GM21717 (cell line): ENCODE results near the gene AKR1C2.
"Not testable (repeated sequence)": the region's sequence is repeated elsewhere in the genome, so short reads cannot be mapped to it uniquely, and the experiment has no call there.

Experiments
- ATAC-seq: cut with Tn5 transposase; IDR thresholded peaks from one replicate; pipeline ENCODE4 v1.9.1; 2021; ENCODE audit warnings: mild to moderate bottlenecking, moderate library complexity; ENCODE audit not compliant: unreplicated experiment

The AKR1C2 gene

GRCh38 chr10:5025461-5025881 is 21.8 kb upstream of the AKR1C2 start:
- ATAC-seq: not testable (repeated sequence)

DNA sequence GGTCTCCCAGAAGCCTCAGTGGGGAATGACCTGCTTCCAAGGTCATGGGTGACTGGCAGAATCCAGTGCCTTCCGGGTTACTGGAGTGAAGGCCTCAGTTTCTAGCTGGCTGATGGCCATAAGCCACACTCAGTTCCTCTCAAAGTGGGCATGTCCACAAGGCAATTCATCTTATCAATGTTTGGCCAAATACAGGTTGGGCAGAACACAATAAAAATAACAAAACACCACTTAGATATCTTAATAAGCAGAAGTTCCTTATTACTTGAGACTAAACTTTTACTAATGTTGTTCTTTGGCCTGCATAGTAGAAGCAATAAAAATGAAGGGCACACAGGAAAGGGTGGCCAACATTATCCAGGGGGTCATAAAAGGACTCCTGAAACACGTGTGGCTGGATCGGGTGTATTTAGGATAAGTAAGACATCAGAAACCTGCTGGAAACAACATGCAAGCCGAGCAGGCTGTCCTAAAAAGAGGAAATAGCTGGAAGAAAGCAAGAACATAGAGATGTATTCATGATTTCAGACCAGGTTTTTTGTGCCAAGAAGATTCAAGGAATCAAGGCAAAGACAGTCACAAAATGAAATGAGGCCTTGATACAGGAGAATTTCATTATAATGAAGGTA is 19.6 kb upstream of the AKR1C2 start:
- ATAC-seq: no peak

- ATAC-seq: not testable (repeated sequence)
These were observed 18.1 kb upstream of the AKR1C2 start for GRCh38 chr10:5021624-5022290.

GRCh38 chr10:5019770-5020612 is 16.3 kb upstream of the AKR1C2 start:
- not testable (repeated sequence) for ATAC-seq

- ATAC-seq: not testable (repeated sequence)
These were observed 15.1 kb upstream of the AKR1C2 start for GRCh38 chr10:5018671-5019277.

DNA sequence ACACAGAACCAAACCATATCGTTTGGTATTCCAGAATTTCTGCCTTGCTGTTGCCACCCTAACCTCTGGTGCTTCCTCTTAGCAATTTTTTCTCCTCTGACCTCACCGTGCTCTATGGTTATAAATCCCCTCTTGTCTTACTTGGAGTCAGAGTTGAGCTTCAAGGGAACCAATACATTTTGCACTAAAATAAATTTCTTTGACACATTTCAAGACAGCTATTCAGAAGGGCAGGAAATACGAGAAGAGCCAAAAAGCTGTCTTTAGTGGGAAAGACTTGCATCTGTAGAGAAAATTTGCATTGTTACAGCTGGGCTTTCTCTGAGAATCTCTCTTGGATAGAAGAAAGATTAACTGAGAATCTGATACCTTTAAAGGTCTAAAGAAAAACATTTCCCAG is 14.5 kb upstream of the AKR1C2 start:
- ATAC-seq: no peak

- ATAC-seq: no peak
These were observed 11.3 kb upstream of the AKR1C2 start for GRCh38 chr10:5014936-5015335.

DNA sequence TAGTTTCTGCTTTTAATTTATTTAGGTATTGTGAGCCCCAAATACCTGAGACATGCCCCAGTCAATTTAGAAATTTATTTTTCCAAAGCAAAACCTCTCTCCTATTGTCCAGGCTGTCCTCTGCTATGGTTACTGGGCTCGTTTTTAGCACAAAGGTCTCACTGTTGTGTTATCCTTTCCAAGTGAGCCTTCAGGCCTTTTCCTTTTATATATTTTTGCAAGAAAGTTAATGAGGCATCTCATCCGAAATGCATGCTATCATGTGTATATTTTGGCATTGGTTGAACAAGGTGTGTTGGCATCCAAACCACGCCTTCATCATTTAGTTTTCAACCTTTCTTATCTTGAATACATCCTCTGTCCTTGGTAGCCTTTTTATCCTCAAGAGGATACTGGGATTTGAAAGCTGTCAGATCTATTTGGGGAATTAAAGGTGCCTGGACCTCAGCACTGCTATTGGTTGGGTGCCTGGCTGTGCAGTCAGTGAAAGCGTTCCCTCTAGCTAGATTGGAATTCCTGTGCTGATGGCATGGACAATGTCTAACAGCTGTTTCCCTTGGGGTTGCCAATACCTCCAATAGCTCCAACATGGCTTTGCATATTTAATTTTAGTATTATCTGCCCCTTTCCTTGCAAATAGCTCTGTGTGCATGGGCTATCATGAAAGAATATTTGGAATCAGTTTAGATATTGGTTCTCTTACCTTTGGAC is 10.7 kb upstream of the AKR1C2 start:
- ATAC-seq: not testable (repeated sequence)

- ATAC-seq: no peak
These were observed 9.7 kb upstream of the AKR1C2 start for GRCh38 chr10:5013385-5013784.

GRCh38 chr10:5012595-5012994 is 8.9 kb upstream of the AKR1C2 start:
- ATAC-seq: no peak

DNA sequence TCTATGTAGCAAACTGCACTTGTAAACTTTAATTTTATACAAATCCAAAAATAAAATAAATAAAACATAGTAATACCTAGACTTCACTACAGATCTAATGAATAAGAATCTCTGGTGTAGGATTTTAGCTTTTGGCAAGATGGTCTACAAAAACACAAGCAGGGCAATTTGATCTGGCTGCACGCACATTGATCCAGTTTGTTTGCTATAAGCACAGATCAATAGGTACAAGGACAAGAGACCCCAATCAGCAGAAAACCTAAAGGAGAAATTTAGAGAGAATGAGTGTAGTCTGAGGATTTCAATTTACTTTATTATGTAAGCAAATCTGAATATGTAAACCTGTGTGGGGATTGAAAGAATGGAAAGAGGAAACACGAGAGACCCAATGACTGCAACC is 7.7 kb upstream of the AKR1C2 start:
- ATAC-seq: not testable (repeated sequence)

GRCh38 chr10:5010043-5010442 is 6.4 kb upstream of the AKR1C2 start:
- not testable (repeated sequence) for ATAC-seq

GRCh38 chr10:5008857-5009548 is 5.3 kb upstream of the AKR1C2 start:
- ATAC-seq: not testable (repeated sequence)

DNA sequence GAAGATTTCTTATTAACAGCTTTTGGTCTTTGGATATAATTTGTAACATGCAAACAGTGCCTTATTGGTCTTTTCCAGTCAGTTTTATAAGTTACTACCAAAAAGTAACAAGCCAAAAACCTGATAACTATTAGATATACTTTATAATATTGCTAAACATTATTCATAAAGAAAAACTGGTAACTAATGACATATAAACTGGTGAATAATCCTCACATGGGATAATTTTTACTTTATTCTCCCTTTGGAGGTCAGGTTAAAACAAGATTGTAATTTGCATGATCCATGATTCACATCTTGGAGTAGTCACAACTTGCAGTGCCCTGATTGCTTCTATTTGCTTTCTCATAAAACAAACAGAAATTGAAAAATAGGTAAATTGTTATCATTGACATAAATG is 844 bp upstream of the AKR1C2 start:
- ATAC-seq: not testable (repeated sequence)

DNA sequence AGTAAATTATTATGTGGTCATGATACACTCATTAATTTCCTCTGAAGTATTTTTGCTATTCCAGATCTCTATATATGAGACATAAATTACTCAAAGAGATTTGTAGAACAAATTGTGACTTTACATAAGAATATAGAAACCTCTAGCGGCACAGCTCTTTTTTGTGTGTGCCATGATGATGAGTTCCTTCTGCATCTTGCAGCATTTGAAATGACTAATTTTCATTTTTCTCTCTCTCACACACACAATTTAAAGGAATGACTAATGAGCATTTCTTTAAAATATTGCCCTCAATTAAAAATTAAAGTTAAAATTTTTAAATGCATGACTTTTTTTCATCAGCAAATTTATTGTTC is 351 bp upstream of the AKR1C2 start:
- not testable (repeated sequence) for ATAC-seq

DNA sequence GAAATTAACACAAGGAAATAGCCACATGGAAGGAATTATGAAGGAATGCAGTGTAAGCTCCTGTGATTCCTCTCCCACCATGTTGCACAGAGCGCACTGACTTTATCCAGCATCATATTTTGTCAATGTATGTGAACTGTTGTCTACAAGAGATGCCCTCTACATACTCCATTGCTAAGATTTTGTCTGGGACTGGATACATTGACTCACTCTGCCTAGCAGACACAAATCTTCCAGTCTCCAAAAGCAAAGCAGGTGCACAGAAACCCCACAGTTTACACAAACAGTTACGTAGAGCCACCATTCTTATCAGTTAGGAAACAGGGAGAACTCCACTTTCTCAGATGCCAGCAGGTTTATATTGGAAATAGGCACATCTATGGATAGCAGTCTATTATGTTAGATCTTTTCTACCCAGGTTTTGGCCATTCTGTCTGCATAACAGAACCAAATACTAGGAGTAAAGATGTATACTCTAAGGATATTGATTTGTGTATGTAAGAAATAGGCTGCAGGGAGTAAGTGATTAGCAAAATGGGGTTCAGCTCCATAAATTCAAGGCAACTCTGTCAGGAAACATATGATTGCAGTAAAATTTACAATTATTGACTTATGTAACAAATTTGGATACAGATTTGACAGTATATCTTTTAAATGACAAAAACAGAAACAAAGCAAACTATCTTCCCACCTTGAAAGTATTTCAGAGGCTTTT is 1.5 kb downstream of the AKR1C2 start:
- ATAC-seq: no peak

DNA sequence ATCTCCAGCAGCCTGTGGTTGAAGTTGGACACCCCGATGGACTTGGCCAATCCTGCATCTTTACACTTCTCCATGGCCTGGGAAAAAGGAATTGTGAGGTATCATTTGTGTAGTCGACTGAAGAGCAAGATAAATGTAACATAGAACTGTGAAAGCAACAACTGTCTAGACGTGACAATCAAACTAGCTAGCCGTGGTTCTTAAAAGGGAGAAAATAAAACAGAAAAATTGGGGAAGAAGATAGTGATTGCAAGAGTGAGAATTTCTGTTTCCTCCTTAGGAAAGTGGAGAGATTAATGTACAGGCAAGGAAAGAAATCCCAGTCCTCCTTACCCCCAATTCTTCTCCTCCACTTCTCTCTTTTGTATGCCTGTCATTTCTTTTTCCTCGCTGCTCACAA is 5.0 kb downstream of the AKR1C2 start:
- ATAC-seq: no peak

- ATAC-seq: not testable (repeated sequence)
These were observed 9.4 kb downstream of the AKR1C2 start for GRCh38 chr10:4994260-4994659.

DNA sequence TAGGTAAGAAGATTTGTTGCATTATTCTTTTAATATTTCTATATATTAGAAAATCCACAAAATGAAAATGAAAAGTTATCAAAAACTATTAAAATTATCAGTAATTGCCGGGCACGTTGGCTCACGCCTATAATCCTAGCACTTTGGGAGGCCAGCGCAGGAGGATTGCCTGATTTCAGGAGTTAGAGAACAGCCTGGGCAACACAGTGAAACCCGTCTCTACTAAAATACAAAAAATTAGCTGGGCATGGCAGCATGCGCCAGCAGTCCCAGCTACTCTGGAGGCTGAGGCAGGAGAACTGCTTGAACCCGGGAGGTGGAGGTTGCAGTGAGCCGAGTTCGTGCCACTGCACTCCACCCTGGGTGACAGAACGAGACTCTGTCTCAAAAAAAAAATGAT is 11.1 kb downstream of the AKR1C2 start:
- not testable (repeated sequence) for ATAC-seq
